HG03558 (cell line): ENCODE measurements around the gene TEX101.
"Not testable (repeated sequence)": the region's sequence is repeated elsewhere in the genome, so short reads cannot be mapped to it uniquely, and the experiment has no call there.

Experiments used
- ATAC-seq: cut with Tn5 transposase; IDR thresholded peaks from one replicate; pipeline ENCODE4 v1.9.1; 2021; ENCODE audit warnings: moderate number of reproducible peaks; ENCODE audit not compliant: unreplicated experiment; ENCODE audit errors: extremely low read depth

TEX101 gene

DNA sequence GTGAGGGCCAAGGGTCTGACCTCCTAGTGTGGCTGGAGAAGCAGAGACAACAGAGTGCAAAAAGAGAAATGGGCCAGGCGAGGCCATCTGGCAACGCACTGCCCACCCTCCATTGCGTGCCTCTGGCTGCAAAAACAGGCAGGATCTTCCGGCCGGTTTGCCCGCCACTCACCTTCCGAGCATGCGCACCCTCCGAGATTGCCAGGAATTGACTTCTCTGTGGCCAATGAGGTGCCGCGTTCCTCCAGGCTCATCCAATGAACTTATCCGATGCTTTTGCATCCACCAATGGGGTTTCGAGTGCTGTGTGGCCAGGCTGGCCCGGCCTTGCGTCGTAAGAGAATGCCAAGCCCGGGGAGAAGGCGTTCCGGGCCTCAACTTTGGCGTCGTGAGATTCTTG is at the start of gene TEX101:
Gene TEX101, plus strand, starts transcription at position 337 of the 400 bp plus-strand sequence. CDS start 1,030 bp downstream, outside the sequence.
- no peak for ATAC-seq

DNA sequence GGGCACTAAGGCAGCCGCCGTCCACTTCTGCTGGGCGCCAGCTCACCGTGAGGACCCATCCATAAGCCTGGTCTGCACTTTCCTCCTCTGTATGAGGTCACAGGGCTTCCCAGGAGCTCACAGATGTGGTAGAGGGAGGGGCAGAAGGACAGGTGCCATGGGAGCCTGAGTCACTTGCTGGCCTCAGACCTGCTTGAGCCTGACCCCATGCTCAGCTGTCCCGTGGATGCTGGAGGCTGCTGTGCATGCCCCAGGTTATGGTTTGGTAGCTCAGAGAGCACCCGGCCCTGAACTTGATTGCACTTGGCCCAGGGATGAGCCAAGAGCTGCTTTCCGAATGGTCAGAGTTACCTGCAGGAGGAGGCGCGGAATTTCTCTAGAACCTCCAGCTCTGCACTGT is 49.0 kb upstream of the TEX101 start:
- ATAC-seq, result not testable (repeated sequence)

- ATAC-seq, result no peak
Observed at GRCh38 chr19:43367822-43368221, 46.9 kb upstream of the TEX101 start.

- not testable (repeated sequence) for ATAC-seq
Observed at GRCh38 chr19:43368897-43369296, 45.8 kb upstream of the TEX101 start.

DNA sequence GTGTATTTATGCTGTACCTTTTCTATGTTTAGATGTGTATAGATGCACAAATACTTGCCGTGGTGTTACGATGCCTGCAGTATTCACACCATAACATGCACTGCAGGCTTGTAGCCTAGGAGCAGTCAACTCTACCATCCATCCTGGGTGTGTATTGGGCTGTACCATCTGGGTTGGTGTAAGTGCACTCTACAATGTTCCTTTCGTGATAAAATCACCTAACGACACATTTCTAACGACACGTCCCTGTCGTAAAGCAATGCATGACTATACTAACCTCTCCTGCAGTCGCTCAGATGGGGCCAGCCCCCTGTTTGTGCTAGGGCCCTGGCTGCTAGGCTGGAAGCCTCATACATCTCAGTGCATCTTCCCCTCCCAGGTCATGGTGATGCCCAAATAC is 42.8 kb upstream of the TEX101 start:
- no peak for ATAC-seq

- no peak for ATAC-seq
Observed at GRCh38 chr19:43372462-43372861, 42.2 kb upstream of the TEX101 start.

DNA sequence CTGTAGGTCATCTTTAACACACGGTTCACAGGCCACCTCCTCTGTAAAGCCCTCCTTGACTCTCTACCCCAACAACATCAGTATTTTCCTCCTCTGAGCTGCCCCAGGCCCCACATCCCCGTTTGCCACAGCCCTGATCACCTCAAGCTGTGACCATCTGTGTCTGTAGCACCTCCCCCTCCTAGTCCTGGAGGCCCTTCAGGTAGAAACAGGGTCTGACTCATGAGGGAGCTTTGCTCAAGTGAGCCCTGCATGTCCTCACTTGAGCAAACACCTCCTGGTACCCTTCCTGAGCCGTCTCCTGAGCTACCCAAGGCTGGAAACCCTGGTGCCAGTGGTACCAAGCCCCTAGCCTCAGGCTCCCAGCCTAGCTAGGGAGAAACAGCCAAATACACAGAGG is 37.1 kb upstream of the TEX101 start:
- not testable (repeated sequence) for ATAC-seq

DNA sequence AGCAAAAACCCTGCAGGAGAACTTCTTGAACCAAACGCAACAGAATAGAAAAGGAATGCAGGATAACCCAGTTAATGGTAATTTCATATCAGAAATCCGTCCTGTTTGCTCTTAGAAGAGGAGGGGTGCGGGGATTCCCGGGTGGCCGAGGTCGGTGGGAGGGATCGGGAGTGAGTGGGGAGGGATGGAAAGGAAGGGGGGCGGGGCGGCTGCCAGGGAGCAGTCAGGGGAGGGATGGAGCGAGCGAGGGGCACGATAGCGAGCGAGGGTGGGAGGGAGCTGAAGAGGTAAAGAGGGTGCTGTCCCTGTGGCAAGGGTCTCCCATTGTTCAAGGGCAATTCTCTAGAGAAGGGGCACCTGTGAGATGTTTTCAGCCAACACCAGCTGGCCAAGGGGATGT is 34.7 kb upstream of the TEX101 start:
- ATAC-seq, result no peak

DNA sequence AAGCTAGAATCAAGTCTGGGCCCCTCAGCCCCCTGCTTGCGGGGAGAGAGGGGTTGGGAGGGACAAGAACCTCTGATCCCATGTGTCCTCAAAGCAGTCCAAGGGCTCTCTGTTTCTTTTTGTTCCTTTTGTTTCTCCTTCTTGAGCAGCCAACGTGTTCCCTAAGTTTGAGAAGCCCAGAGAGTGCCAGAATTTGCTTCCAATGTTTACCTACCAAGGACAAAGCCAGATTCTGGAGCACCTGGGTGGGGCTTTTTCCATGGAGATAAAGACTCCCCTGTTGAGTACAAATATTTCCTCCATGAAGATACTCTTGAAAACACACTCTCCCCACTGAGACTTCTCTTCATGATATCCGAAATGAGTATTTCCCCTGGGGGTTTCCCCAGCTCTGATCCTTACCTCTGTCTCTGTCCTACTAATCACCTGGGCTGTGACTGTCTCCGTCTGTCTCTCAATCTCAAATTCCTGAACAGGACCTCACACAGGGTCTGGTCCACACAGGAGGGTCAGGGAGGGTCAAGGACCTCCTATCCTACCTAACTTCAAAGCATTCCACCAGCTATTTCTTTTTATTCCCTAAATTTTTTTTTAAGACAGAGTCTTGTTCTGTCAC is 33.8 kb upstream of the TEX101 start:
- no peak for ATAC-seq

GRCh38 chr19:43382586-43383216 is 32.0 kb upstream of the TEX101 start:
- not testable (repeated sequence) for ATAC-seq

DNA sequence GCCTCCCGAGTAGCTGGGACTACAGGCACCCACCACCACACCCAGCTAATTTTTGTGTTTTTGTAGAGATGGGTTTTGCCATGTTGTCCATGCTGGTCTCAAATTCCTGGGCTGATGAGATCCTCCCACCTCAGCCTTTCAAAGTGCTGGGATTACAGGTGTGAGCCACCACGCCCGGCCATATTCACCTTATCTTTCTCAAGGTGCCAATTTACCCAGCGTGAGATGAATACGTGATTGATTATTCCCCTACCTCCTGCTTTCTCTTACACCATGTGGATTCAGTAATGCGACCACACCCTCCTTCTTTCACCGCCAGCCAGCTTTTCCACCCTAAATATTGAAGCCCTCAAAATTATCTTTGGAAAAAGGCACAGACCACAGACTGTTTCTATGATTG is 31.4 kb upstream of the TEX101 start:
- ATAC-seq, result not testable (repeated sequence)

GRCh38 chr19:43383759-43384158 is 30.9 kb upstream of the TEX101 start:
- ATAC-seq, result not testable (repeated sequence)

- ATAC-seq, result not testable (repeated sequence)
Observed at GRCh38 chr19:43390903-43391551, 23.7 kb upstream of the TEX101 start.

GRCh38 chr19:43391552-43391935 is 23.1 kb upstream of the TEX101 start:
- ATAC-seq, result not testable (repeated sequence)

GRCh38 chr19:43393501-43393900 is 21.2 kb upstream of the TEX101 start:
- ATAC-seq, result not testable (repeated sequence)

GRCh38 chr19:43395561-43395960 is 19.1 kb upstream of the TEX101 start:
- no peak for ATAC-seq

DNA sequence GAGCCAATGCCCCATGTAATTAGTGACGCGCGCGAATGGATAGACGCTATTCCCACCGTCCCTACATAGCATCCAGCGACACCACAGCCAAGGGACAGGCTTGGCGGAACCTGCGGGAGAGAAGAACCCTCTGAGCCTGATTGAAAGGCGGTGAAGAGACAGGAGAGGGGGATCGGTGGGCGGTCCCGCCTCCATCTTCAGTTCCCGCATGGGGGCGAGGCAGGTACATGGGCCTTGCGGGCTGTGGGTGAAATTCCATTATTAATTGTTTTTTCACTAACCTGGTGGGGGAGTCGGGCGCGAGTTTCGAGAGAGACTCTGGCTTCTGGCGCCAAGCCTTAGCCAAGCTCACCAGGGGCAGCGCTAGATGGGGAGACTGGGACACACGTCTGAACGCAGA is 8.4 kb upstream of the TEX101 start:
- no peak for ATAC-seq

- ATAC-seq, result no peak
Observed at GRCh38 chr19:43407416-43408005, 7.2 kb upstream of the TEX101 start.

DNA sequence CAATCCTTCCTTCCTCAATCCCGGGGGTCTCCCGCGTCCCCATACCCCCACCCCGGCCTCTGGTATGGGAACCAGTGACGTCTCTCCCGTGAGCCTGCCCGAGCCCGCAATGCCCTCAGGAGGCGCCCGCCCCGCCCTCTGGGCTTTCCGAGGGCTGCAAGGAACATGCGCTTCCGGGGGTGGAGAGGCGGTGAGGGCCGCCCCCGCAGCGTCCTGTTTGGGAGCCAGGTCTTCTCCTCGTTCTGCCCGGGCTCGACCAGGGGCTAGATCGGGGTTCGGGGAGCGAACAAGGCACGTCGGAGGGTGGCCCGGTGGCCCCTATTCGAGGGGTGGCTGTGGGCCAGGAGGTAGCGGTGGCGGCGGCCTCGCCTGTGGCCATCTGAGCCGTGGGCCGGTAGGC is 6.6 kb upstream of the TEX101 start:
- ATAC-seq, result no peak

DNA sequence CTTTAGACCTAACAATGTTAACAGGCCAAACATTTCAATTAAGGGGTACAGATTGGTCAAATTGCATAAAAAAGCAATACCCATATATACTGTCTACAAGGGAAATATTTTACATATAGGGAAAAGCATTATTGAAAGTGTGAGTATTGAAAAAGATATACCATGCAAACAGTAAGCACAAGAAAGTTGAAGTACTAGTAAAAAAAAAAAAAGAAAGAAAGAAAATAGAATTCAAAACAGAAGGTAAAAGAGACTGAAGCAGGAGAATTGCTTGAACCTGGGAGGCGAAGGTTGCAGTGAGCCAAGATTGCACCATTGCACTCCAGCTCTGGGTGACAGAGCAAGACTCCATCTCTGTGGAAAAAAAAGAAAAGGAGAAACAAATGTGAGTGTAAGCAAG is 5.3 kb upstream of the TEX101 start:
- ATAC-seq, result no peak

- ATAC-seq, result no peak
Observed at GRCh38 chr19:43412441-43412840, 2.2 kb upstream of the TEX101 start.
